Measurements from ENCODE around the gene STK16. TPM values are rescaled to one million over a fixed set of nuclear protein-coding genes. Genes with fewer than 3 reads are reported as not detected.
"Not testable (repeated sequence)": the region's sequence is repeated elsewhere in the genome, so short reads cannot be mapped to it uniquely, and the experiment has no call there.

STK16 gene
- total RNA-seq, 2 experiments from 2014 or later: 34.4 to 35.4 TPM

- ChIA-PET CTCF (interaction anchor here (15.5 kb wide), 1 partner anchor 11 kb away, joined by 336 read pairs; no protein-coding TSS in a partner anchor), POLR2A (interaction anchor here (2.0 kb wide), 1 partner anchor 9 kb away, joined by 10 read pairs; no protein-coding TSS in a partner anchor)
- no peaks in the 10 kb centered on the region for H3K9me3 Mint-ChIP-seq
- intact Hi-C loops (cut with micrococcal nuclease): no loop called here
- peaks cover 33% of the 10 kb centered on the region for H3K36me3 Mint-ChIP-seq (ENCODE audit: low read depth)
- H3K4me1 Mint-ChIP-seq (ENCODE audit: low read depth): peaks cover 34% of the 10 kb centered on the region
- H3K4me3 Mint-ChIP-seq: no peak overlapping the region
- no peak overlapping the region for H3K27ac Mint-ChIP-seq
- TF ChIP-seq CTCF (IDR thresholded peaks at IDR 0.05): no peak
- ATAC-seq (no peak), DNase-seq (no peak)
- no peaks in the 10 kb centered on the region for H3K27me3 Mint-ChIP-seq
Measured at GRCh38 chr2:219285373-219285735, 40.1 kb downstream of the STK16 start.

- POLR2A ChIA-PET: interaction anchor here (0.6 to 2.0 kb wide), 2 partner anchors 9 to 56 kb away, joined by 3 to 10 read pairs; partner anchors contain the start of genes ANKZF1 and ATG9A
- CTCF ChIA-PET: interaction anchor here (1.1 to 15.5 kb wide), 3 partner anchors 8 to 36 kb away, joined by 3 to 336 read pairs (median 7); no protein-coding TSS in a partner anchor
- Mint-ChIP-seq H3K36me3 (ENCODE audit: low read depth) (peaks cover 27% of the 10 kb centered on the region), H3K27me3 (no peaks in the 10 kb centered on the region), H3K27ac (peak overlapping the region; percentile 52), H3K4me1 (ENCODE audit: low read depth) (peaks cover 28% of the 10 kb centered on the region), H3K9me3 (no peaks in the 10 kb centered on the region), H3K4me3 (no peak overlapping the region)
- intact Hi-C loops (cut with micrococcal nuclease): no loop called here
- DNase-seq (no peak), ATAC-seq (no peak)
- no peak for TF ChIP-seq CTCF (IDR thresholded peaks at IDR 0.05)
Measured at GRCh38 chr2:219285894-219286425, 40.7 kb downstream of the STK16 start.

- Mint-ChIP-seq H3K4me3 (no peak overlapping the region), H3K27me3 (no peaks in the 10 kb centered on the region), H3K36me3 (ENCODE audit: low read depth) (peaks cover 21% of the 10 kb centered on the region), H3K9me3 (no peaks in the 10 kb centered on the region), H3K27ac (peak overlapping the region; percentile 52), H3K4me1 (ENCODE audit: low read depth) (peaks cover 22% of the 10 kb centered on the region)
- intact Hi-C loops (cut with micrococcal nuclease): no loop called here
- POLR2A ChIA-PET: interaction anchor here (0.6 to 2.0 kb wide), 2 partner anchors 8 to 57 kb away, joined by 3 to 10 read pairs; partner anchors contain the start of genes ANKZF1 and ATG9A
- DNase-seq (no peak), ATAC-seq (no peak)
- CTCF ChIA-PET: interaction anchor here (0.8 to 15.5 kb wide), 4 partner anchors 8 to 71 kb away, joined by 3 to 336 read pairs (median 5); no protein-coding TSS in a partner anchor
- TF ChIP-seq CTCF (IDR thresholded peaks at IDR 0.05): no peak
Measured at GRCh38 chr2:219286436-219287115, 41.3 kb downstream of the STK16 start.

- peak overlapping the region; percentile 52 for H3K27ac Mint-ChIP-seq
- DNase-seq; H3K4me3 Mint-ChIP-seq; POLR2A ChIA-PET; H3K27me3 Mint-ChIP-seq; H3K9me3 Mint-ChIP-seq; intact Hi-C loops (cut with micrococcal nuclease): not testable (repeated sequence)
- peaks cover 19% of the 10 kb centered on the region for H3K36me3 Mint-ChIP-seq (ENCODE audit: low read depth)
- CTCF ChIA-PET: interaction anchor here (0.8 to 15.5 kb wide), 4 partner anchors 9 to 71 kb away, joined by 3 to 336 read pairs (median 5); no protein-coding TSS in a partner anchor
- H3K4me1 Mint-ChIP-seq (ENCODE audit: low read depth): peaks cover 21% of the 10 kb centered on the region
- ATAC-seq: peak; percentile 22
Measured at GRCh38 chr2:219287116-219287440, 41.8 kb downstream of the STK16 start.

GRCh38 chr2:219287580-219288265 is 42.4 kb downstream of the STK16 start:
- POLR2A ChIA-PET: no interaction called here
- DNase-seq (no peak), ATAC-seq (peak; percentile 38)
- no peak for TF ChIP-seq CTCF (IDR thresholded peaks at IDR 0.05)
- H3K27ac Mint-ChIP-seq: peak overlapping the region; percentile 59
- H3K27me3 Mint-ChIP-seq: no peaks in the 10 kb centered on the region
- no peak overlapping the region for H3K4me3 Mint-ChIP-seq
- H3K9me3 Mint-ChIP-seq: no peaks in the 10 kb centered on the region
- H3K4me1 Mint-ChIP-seq (ENCODE audit: low read depth): peaks cover 19% of the 10 kb centered on the region
- intact Hi-C loops (cut with micrococcal nuclease): no loop called here
- peaks cover 15% of the 10 kb centered on the region for H3K36me3 Mint-ChIP-seq (ENCODE audit: low read depth)
- CTCF ChIA-PET: interaction anchor here (0.8 to 15.5 kb wide), 3 partner anchors 9 to 72 kb away, joined by 3 to 336 read pairs (median 7); no protein-coding TSS in a partner anchor
